AG04450 (cell line): Measurements from ENCODE around the gene SLC44A1. TPM values are rescaled to one million over a fixed set of nuclear protein-coding genes. Genes with fewer than 3 reads are reported as not detected.

Experiments used
- CTCF ChIA-PET: fragments of 300-600, 350-600 bp; formaldehyde crosslinking; extraction: SDS; loops from one replicate; lab custom pipeline; 2022; ENCODE audit warnings: antibody characterized with exemption, inconsistent platforms; lab: Charles Lee
- POLR2A ChIA-PET: fragments of 350-600 bp; formaldehyde crosslinking; extraction: SDS; loops from one replicate; lab custom pipeline; 2021; ENCODE audit warnings: antibody characterized with exemption, inconsistent platforms; lab: Yijun Ruan, JAX
- DNase-seq: peaks from one replicate; pipeline ENCODE4 v3.0.0-alpha.2; 2011; ENCODE audit warnings: low read depth, low spot score
- H3K27ac ChIP-seq: one replicate; pipeline ENCODE4 v1.5.1; 2012; ENCODE audit warnings: low read depth, low read length, control low read depth
- H3K27me3 ChIP-seq: one replicate; pipeline ENCODE4 v1.6.0; 2012; ENCODE audit warnings: low read length; ENCODE audit not compliant: control insufficient read depth, insufficient read depth
- H3K4me3 ChIP-seq: 2 replicates; pipeline ENCODE4 v1.5.1; 2011; ENCODE audit warnings: mild to moderate bottlenecking, low read depth, low read length, control low read depth
- H3K9me3 ChIP-seq: 2 replicates; pipeline ENCODE4 v1.5.1; 2012; ENCODE audit warnings: low read length; ENCODE audit not compliant: control insufficient read depth, insufficient read depth
- polyA plus RNA-seq: library from polyadenylated mRNA; depleted of rRNA; stranded (reverse); fragments of >200 nt; gene quantifications from 2 replicates; pipeline ENCODE4 v1.2.3, GENCODE V29; 2011
- TF ChIP-seq, protein P1 (sequence below): IDR thresholded peaks from 2 replicates; pipeline ENCODE4 v1.5.1; 2011; ENCODE audit warnings: low read depth, low read length, control low read depth, inconsistent platforms

Gene SLC44A1
- polyA plus RNA-seq, 1 experiment: 15.6 TPM

DNA sequence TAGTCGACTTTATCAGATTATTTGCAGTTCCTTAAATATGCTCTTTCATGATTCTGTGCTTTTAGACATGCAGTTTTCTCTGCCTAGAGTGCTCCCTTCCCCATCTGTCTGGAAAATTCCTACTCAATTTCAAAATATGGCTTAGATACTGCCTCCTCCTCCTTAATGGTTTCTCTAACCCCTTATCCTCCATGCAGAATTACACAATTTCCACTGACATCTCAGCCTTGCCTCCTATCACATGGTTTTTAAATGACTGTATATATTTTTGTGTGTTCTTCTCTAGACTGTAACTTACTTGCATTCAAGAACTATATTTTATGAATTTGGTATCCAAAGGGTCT is 85.2 kb downstream of the SLC44A1 start:
- TF ChIP-seq, protein P1, sequence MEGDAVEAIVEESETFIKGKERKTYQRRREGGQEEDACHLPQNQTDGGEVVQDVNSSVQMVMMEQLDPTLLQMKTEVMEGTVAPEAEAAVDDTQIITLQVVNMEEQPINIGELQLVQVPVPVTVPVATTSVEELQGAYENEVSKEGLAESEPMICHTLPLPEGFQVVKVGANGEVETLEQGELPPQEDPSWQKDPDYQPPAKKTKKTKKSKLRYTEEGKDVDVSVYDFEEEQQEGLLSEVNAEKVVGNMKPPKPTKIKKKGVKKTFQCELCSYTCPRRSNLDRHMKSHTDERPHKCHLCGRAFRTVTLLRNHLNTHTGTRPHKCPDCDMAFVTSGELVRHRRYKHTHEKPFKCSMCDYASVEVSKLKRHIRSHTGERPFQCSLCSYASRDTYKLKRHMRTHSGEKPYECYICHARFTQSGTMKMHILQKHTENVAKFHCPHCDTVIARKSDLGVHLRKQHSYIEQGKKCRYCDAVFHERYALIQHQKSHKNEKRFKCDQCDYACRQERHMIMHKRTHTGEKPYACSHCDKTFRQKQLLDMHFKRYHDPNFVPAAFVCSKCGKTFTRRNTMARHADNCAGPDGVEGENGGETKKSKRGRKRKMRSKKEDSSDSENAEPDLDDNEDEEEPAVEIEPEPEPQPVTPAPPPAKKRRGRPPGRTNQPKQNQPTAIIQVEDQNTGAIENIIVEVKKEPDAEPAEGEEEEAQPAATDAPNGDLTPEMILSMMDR: no peak
- ChIA-PET POLR2A (no interaction called here), CTCF (no interaction called here)
- H3K27me3 ChIP-seq: no peaks in the 10 kb centered on the region
- no peak overlapping the region for H3K27ac ChIP-seq
- H3K9me3 ChIP-seq: no peaks in the 10 kb centered on the region
- no peak overlapping the region for H3K4me3 ChIP-seq
- no peak for DNase-seq

DNA sequence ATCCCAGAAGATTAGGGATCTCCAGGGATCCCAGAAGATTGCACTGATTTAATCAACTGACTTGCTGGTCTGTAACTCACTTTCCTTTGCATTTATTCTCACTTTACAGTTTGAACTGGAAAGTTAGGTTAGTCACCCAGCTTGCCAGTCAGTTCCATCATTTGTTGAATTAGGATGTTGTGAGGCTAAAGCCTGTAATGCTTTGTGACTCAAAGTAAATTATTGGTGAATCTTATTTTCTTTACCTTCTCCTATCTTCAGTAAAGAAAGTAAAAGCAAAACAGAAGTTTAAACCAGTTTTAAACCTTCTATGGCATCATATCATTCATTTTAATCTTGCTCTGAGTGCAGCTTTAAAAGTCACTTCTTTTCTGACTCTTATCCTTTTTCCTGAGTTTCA is 85.8 kb downstream of the SLC44A1 start:
- H3K27me3 ChIP-seq: no peaks in the 10 kb centered on the region

DNA sequence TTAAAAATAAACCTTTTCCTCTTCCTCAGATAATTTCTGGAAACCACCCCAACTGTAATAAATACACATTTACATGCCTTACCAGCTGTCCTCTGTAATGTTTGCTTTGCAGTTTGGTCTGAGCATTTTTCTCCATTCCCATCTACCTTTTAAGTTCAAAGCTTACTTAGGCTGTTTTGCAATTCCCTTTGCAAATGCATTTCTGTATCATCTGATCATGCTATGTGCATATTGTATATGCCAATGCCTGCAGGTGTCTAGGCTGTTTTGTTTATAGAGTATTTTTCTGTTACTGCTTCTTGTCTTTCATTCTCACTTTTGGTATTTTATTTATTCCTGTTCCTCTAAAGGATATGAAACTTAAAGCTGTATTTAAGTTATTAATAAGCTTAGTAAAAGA is 86.3 kb downstream of the SLC44A1 start:
- Histone ChIP-seq H3K4me3 (no peak overlapping the region), H3K9me3 (no peaks in the 10 kb centered on the region), H3K27ac (no peak overlapping the region), H3K27me3 (no peaks in the 10 kb centered on the region)
- no peak for DNase-seq
- ChIA-PET POLR2A (no interaction called here), CTCF (no interaction called here)
- TF ChIP-seq, protein P1: no peak

More for the DNA sequence above, 85.8 kb downstream of the SLC44A1 start:
- POLR2A ChIA-PET: no interaction called here
- DNase-seq: no peak
- H3K9me3 ChIP-seq: no peaks in the 10 kb centered on the region
- no peak overlapping the region for H3K27ac ChIP-seq
- TF ChIP-seq, protein P1: no peak
- CTCF ChIA-PET: no interaction called here
- H3K4me3 ChIP-seq: no peak overlapping the region

GRCh38 chr9:105331160-105331559 is 86.7 kb downstream of the SLC44A1 start:
- H3K27ac ChIP-seq: no peak overlapping the region
- no peak for DNase-seq
- TF ChIP-seq, protein P1: no peak
- ChIA-PET CTCF (no interaction called here), POLR2A (no interaction called here)
- H3K9me3 ChIP-seq: no peaks in the 10 kb centered on the region
- H3K27me3 ChIP-seq: no peaks in the 10 kb centered on the region
- no peak overlapping the region for H3K4me3 ChIP-seq

- ChIA-PET POLR2A (no interaction called here), CTCF (interaction anchor here (0.7 kb wide), 1 partner anchor 1806 kb away, joined by 3 read pairs; no protein-coding TSS in a partner anchor)
- TF ChIP-seq, protein P1: no peak
- H3K4me3 ChIP-seq: no peak overlapping the region
- no peaks in the 10 kb centered on the region for H3K27me3 ChIP-seq
- H3K27ac ChIP-seq: no peak overlapping the region
- DNase-seq: no peak
- H3K9me3 ChIP-seq: no peaks in the 10 kb centered on the region
Observed at GRCh38 chr9:105331755-105332154, 87.3 kb downstream of the SLC44A1 start.
